BJ (cell line): ENCODE measurements around the gene TGFB1I1. TPM values are rescaled to one million over a fixed set of nuclear protein-coding genes. Genes with fewer than 3 reads are reported as not detected.

Experiments used
- CTCF ChIA-PET: fragments of 350-600 bp; formaldehyde crosslinking; extraction: SDS; loops from one replicate; lab custom pipeline; 2021; ENCODE audit warnings: antibody characterized with exemption, inconsistent platforms; lab: Yijun Ruan, JAX
- POLR2A ChIA-PET: fragments of 300-600 bp; sonication (Branson Sonifier 250); formaldehyde crosslinking; extraction: SDS; loops from one replicate; lab custom pipeline; 2021; ENCODE audit warnings: antibody characterized with exemption; lab: Charles Lee
- DNase-seq: peaks from one replicate; pipeline ENCODE4 v3.0.0-alpha.2; 2011; ENCODE audit warnings: low read depth
- H3K27me3 ChIP-seq: 2 replicates; pipeline ENCODE4 v1.6.0; 2011; ENCODE audit warnings: low read length; ENCODE audit not compliant: control insufficient read depth, insufficient read depth
- H3K36me3 ChIP-seq: 2 replicates; pipeline ENCODE4 v1.5.1; 2011; ENCODE audit warnings: low read length; ENCODE audit not compliant: control insufficient read depth, insufficient read depth
- H3K4me3 ChIP-seq: 2 replicates; pipeline ENCODE4 v1.5.1; 2011; ENCODE audit warnings: low read depth, mild to moderate bottlenecking, control low read depth, low read length
- polyA minus RNA-seq: library from RNA; depleted of rRNA, polyadenylated mRNA; stranded (reverse); fragments of >200 nt; gene quantifications from 2 replicates; pipeline ENCODE4 v1.2.3, GENCODE V29; 2011; rRNA and poly(A)+ RNA removed
- polyA plus RNA-seq: library from polyadenylated mRNA; depleted of rRNA; stranded (reverse); fragments of >200 nt; gene quantifications from 2 replicates; pipeline ENCODE4 v1.2.3, GENCODE V29; 2011; rRNA removed
- TF ChIP-seq, protein P1 (sequence below): IDR thresholded peaks from 2 replicates; pipeline ENCODE4 v1.5.1; 2011; ENCODE audit warnings: low read depth, mild to moderate bottlenecking, control low read depth, inconsistent platforms, low read length, moderate library complexity; ENCODE audit not compliant: insufficient read depth

Gene TGFB1I1
- 56.4 and 92.3 TPM in 2 replicates for polyA plus RNA-seq
- polyA minus RNA-seq: 69.3 and 95.0 TPM in 2 replicates

DNA sequence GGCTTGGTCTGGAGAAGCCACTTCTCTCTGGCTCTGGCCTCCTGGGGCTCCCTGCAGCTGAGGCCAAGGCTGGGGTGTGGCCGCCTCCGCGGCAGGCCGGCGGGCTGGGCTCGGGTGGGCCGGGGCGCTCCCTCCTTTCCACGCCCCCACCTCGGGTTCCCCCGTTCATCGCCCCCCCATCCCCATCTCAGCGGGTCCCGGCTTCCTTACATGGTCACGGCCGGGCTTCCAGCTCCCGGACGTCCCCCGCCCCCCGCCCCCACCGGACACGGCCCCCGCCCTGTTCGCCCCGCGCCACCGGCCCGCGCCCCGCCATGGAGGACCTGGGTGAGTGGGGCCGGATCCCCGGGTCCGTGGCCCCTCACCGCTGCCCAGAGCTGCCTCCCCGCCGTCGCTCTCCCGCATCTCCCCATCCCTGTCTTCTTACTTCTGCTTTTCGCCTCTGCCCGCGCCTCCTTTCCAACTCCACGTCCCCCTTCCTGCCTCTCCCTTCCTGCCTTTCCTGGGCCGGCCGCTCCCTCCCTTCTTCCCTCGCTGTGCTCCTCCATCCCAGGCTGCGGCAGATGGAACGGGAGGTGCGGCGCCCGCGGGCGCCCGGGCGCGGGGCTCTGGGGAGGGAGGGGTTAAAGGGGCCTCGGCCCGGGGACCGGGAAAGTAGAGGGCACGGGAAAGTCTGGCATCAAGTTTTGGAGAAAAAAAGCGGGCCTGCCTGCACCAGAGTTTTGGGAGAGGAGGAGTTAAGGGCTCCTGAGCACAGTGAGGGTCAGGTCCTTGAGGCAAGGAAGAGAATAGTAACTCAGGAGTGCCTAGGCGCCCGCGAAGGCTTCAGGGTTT is at the start of gene TGFB1I1:
TGFB1I1 (plus strand) TSS at position 278 of the 834 bp plus-strand sequence; CDS start at position 315, 37 bp downstream.
- DNase-seq: no peak
- peak within 1 kb of the TSS; percentile 90 for H3K4me3 ChIP-seq

DNA sequence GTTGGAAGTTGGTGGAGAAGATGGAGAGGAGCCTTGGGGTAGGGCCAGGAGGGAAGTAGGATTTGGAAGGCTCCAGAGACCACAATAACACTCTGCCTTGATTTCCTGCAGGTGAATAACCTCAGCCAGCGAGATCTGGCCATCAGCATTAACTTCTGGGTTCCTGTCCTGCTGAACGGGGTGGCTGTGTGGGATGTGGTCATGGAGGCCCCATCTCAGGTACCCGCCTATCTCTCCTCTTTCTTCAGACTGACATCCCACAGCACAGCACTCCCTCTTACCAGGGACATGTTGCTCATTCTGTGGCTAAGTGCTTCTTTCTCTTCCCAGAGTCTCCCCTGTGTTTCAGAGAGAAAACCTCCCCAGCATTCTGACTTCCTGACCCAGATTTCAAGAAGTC is 48.7 kb upstream of the TGFB1I1 start:
- TF ChIP-seq, protein P1, sequence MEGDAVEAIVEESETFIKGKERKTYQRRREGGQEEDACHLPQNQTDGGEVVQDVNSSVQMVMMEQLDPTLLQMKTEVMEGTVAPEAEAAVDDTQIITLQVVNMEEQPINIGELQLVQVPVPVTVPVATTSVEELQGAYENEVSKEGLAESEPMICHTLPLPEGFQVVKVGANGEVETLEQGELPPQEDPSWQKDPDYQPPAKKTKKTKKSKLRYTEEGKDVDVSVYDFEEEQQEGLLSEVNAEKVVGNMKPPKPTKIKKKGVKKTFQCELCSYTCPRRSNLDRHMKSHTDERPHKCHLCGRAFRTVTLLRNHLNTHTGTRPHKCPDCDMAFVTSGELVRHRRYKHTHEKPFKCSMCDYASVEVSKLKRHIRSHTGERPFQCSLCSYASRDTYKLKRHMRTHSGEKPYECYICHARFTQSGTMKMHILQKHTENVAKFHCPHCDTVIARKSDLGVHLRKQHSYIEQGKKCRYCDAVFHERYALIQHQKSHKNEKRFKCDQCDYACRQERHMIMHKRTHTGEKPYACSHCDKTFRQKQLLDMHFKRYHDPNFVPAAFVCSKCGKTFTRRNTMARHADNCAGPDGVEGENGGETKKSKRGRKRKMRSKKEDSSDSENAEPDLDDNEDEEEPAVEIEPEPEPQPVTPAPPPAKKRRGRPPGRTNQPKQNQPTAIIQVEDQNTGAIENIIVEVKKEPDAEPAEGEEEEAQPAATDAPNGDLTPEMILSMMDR: no peak
- ChIA-PET POLR2A (no interaction called here), CTCF (no interaction called here)
- no peak overlapping the region for H3K4me3 ChIP-seq
- peaks cover 2% of the 10 kb centered on the region; the same call in 1 of the 2 replicates for H3K27me3 ChIP-seq
- DNase-seq: no peak
- H3K36me3 ChIP-seq: no peaks in the 10 kb centered on the region

More for the DNA sequence above, at the start of gene TGFB1I1:
- ChIA-PET CTCF (interaction anchor here (1.0 to 4.8 kb wide), 6 partner anchors 11 to 35 kb away, joined by 3 to 52 read pairs (median 6); partner anchors contain the start of genes ARMC5 and ZNF843), POLR2A (interaction anchor here (0.6 to 0.8 kb wide), 6 partner anchors 11 to 570 kb away, joined by 3 to 6 read pairs (median 3); partner anchors contain the start of genes ARMC5 and RUSF1)
- TF ChIP-seq, protein P1: no peak
- H3K27me3 ChIP-seq: no peaks in the 10 kb centered on the region
- peaks cover 17% of the 10 kb centered on the region for H3K36me3 ChIP-seq

DNA sequence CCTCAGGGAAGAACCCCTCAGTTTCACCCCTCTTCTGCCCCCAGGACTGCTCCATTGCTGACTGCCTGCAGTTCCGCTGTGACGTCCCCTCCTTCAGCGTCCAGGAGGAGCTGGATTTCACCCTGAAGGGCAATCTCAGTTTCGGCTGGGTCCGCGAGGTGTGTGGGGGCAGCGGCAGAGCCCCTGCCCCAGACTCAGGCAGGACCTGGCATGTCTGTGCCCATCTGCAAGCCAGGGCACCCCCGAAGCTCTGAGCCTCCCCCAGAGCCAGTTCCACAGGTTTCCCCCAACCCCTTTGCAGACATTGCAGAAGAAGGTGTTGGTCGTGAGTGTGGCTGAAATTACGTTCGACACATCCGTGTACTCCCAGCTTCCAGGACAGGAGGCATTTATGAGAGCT is 48.2 kb upstream of the TGFB1I1 start:
- Histone ChIP-seq H3K27me3 (peaks cover 2% of the 10 kb centered on the region; the same call in 1 of the 2 replicates), H3K36me3 (no peaks in the 10 kb centered on the region), H3K4me3 (no peak overlapping the region)
- TF ChIP-seq, protein P1: no peak
- ChIA-PET CTCF (no interaction called here), POLR2A (no interaction called here)
- DNase-seq: no peak

DNA sequence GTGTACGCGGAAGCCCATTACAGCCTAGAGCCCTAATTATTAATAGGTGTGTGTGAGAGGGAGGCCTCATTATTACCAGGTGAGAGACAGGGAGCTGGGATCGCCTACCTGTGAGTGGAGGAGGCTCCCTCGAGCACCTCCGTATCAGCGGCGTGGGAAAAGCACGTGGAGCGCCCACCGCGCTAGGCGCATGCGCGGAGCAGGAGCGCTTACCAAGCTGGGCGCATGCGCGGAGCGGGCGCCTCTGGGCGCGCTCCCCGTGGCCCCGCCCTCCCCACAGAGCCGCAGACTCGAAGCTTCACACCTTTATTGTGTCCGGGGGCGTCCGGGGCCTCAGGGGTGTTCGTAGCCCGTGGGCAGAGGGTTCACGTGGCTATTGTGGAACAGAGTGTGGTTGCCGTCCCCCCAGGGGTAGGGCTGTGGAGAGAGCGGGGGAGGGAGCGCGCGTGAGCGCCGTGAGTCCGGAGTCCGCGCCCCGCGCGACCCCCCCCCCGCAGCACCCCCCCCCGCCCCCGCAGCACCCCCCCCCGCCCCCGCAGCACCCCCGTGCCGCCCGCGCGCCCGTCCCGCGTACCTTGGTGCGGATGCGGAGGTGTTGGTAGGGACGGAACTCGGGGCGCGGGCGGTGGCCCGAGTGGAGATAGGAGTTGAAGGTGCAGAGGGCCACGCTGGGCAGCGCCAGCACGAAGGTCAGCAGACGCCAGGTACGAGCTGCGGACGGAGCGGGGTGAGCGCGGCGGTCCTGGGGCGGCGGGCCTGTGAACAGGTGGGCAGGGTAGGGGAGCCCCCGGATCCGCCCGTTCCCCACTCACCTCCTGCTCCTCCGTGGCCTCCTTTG is 44.3 kb upstream of the TGFB1I1 start:
- DNase-seq: no peak
- no peaks in the 10 kb centered on the region for H3K36me3 ChIP-seq
- ChIA-PET POLR2A (no interaction called here), CTCF (interaction anchor here (1.2 to 2.0 kb wide), 3 partner anchors 11 to 286 kb away, joined by 3 to 9 read pairs (median 6); partner anchors contain the start of gene ZNF843)
- TF ChIP-seq, protein P1: no peak
- H3K27me3 ChIP-seq: peaks cover 6% of the 10 kb centered on the region
- peak overlapping the region; percentile 25 for H3K4me3 ChIP-seq
